Omental fat pad (tissue), 4 donors: ENCODE data around the gene OTX1. TPM values are rescaled to one million over a fixed set of nuclear protein-coding genes. Genes with fewer than 3 reads are reported as not detected.

Source experiments
- ATAC-seq: fragments of 150-250 bp; one replicate; pipeline ENCODE4 v1.9.1; 2016; ENCODE audit warnings: mild to moderate bottlenecking, moderate library complexity; ENCODE audit not compliant: low FRiP score
- DNase-seq: peaks from one replicate; pipeline ENCODE4 v3.0.0-alpha.2; 2019; ENCODE audit warnings: low spot score
- total RNA-seq, 4 donors: library from RNA; depleted of rRNA; stranded (reverse); fragments of >200 nt; gene quantifications; one replicate each; pipeline ENCODE4 v1.1.0, GENCODE V29; 2016
- TF ChIP-seq, protein P1 (sequence below), 3 donors: fragments of 450-650 bp; IDR thresholded peaks; one replicate each; pipeline ENCODE4 v1.5.1; 2016 to 2017; ENCODE audit warnings: antibody characterized with exemption in 3 of 3, mild to moderate bottlenecking in 3 of 3, moderate library complexity in 2 of 3

The OTX1 gene
- total RNA-seq, 4 donors from 2014 or later, result 0.37 TPM; not detected in 3

- no peak for ATAC-seq
- TF ChIP-seq, protein P1, sequence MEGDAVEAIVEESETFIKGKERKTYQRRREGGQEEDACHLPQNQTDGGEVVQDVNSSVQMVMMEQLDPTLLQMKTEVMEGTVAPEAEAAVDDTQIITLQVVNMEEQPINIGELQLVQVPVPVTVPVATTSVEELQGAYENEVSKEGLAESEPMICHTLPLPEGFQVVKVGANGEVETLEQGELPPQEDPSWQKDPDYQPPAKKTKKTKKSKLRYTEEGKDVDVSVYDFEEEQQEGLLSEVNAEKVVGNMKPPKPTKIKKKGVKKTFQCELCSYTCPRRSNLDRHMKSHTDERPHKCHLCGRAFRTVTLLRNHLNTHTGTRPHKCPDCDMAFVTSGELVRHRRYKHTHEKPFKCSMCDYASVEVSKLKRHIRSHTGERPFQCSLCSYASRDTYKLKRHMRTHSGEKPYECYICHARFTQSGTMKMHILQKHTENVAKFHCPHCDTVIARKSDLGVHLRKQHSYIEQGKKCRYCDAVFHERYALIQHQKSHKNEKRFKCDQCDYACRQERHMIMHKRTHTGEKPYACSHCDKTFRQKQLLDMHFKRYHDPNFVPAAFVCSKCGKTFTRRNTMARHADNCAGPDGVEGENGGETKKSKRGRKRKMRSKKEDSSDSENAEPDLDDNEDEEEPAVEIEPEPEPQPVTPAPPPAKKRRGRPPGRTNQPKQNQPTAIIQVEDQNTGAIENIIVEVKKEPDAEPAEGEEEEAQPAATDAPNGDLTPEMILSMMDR (IDR thresholded peaks at IDR 0.05), result no peak
- no peak for DNase-seq
Measured at GRCh38 chr2:63099032-63099431, 48.4 kb downstream of the OTX1 start.

- TF ChIP-seq, protein P1 (IDR thresholded peaks at IDR 0.05), result no peak
- ATAC-seq, result no peak
Measured at GRCh38 chr2:63101954-63102353, 51.3 kb downstream of the OTX1 start.

GRCh38 chr2:63104482-63104881 is 53.9 kb downstream of the OTX1 start:
- ATAC-seq (no peak), DNase-seq (no peak)
- TF ChIP-seq, protein P1 (IDR thresholded peaks at IDR 0.05), result no peak

More at GRCh38 chr2:63101954-63102353, 51.3 kb downstream of the OTX1 start:
- no peak for DNase-seq
